ENCODE results near the gene APOC3. TPM values are rescaled to one million over a fixed set of nuclear protein-coding genes. Genes with fewer than 3 reads are reported as not detected.

APOC3 gene
- total and polyA plus RNA-seq, 2 experiments from 2014 or later = not detected

- Histone ChIP-seq H4K20me1 (replicated peaks; ENCODE audit: insufficient read depth) (no peaks in the 10 kb centered on the region), H3K4me3 (no peak overlapping the region), H3K9me2 (ENCODE audit: insufficient read depth) (no peaks in the 10 kb centered on the region), H3K4me1 (ENCODE audit: insufficient read depth) (no peaks in the 10 kb centered on the region), H3K4me2 (no peak overlapping the region), H3K79me2 (replicated peaks; ENCODE audit: insufficient read depth) (no peaks in the 10 kb centered on the region), H3K36me3 (ENCODE audit: insufficient read depth) (no peaks in the 10 kb centered on the region), H2AFZ (no peak overlapping the region), H3K27ac (ENCODE audit: low read depth) (no peak overlapping the region), H3F3A (replicated peaks; ENCODE audit: low read depth) (no peaks in the 10 kb centered on the region), H3K27me3 (ENCODE audit: insufficient read depth) (no peaks in the 10 kb centered on the region)
- Mint-ChIP-seq H3K27me3 (ENCODE audit: insufficient read depth, low read depth, poor library complexity) (peaks cover 6% of the 10 kb centered on the region), H3K36me3 (ENCODE audit: low read depth) (no peaks in the 10 kb centered on the region), H3K4me3 (no peak overlapping the region), H3K4me1 (no peaks in the 10 kb centered on the region; the same call in 2 of the 3 replicates), H3K27ac (no peak overlapping the region), H3K9me3 (no peaks in the 10 kb centered on the region)
- ATAC-seq (no peak), DNase-seq (ENCODE audit: low spot score) (no peak)
- TF ChIP-seq STAT1 (IDR thresholded peaks at IDR 0.05; ENCODE audit: unreplicated experiment) = no peak
- TF ChIP-seq NANOG (IDR thresholded peaks at IDR 0.05; ENCODE audit: borderline replicate concordance) = no peak
- no peak for TF ChIP-seq REST (IDR thresholded peaks at IDR 0.05; ENCODE audit: unreplicated experiment)
Measured at GRCh38 chr11:116812109-116812508, 17.6 kb upstream of the APOC3 start.

- no peak overlapping the region for H3K27ac ChIP-seq (ENCODE audit: low read depth)
- ATAC-seq (no peak), DNase-seq (ENCODE audit: low spot score) (no peak)
- no peak overlapping the region for H3K27ac Mint-ChIP-seq
- no peaks in the 10 kb centered on the region for H3K27me3 ChIP-seq (ENCODE audit: insufficient read depth)
- H3K36me3 ChIP-seq (ENCODE audit: insufficient read depth) = no peaks in the 10 kb centered on the region
- no peak overlapping the region for H3K4me2 ChIP-seq
- H3K4me3 Mint-ChIP-seq = no peak overlapping the region
- H3K4me3 ChIP-seq = no peak overlapping the region
- H3F3A ChIP-seq (replicated peaks; ENCODE audit: low read depth) = no peaks in the 10 kb centered on the region
- H3K4me1 Mint-ChIP-seq = no peaks in the 10 kb centered on the region
- H3K4me1 ChIP-seq (ENCODE audit: insufficient read depth) = no peaks in the 10 kb centered on the region
- peaks cover 6% of the 10 kb centered on the region for H3K27me3 Mint-ChIP-seq (ENCODE audit: insufficient read depth, low read depth, poor library complexity)
- H4K20me1 ChIP-seq (replicated peaks; ENCODE audit: insufficient read depth) = no peaks in the 10 kb centered on the region
- no peaks in the 10 kb centered on the region for H3K79me2 ChIP-seq (replicated peaks; ENCODE audit: insufficient read depth)
- H2AFZ ChIP-seq = no peak overlapping the region
- no peaks in the 10 kb centered on the region for H3K9me2 ChIP-seq (ENCODE audit: insufficient read depth)
- no peaks in the 10 kb centered on the region for H3K9me3 Mint-ChIP-seq
- no peaks in the 10 kb centered on the region for H3K36me3 Mint-ChIP-seq (ENCODE audit: low read depth)
- TF ChIP-seq NANOG (IDR thresholded peaks at IDR 0.05; ENCODE audit: borderline replicate concordance) = no peak
- no peak for TF ChIP-seq JUNB (IDR thresholded peaks at IDR 0.05; ENCODE audit: unreplicated experiment)
- no peak for TF ChIP-seq EZH2 (IDR thresholded peaks at IDR 0.05; ENCODE audit: low read depth, unreplicated experiment)
- no peak for TF ChIP-seq ZNF114 (CRISPR knock-in tag; IDR thresholded peaks at IDR 0.05)
- TF ChIP-seq CTCF (conservative IDR thresholded peaks at IDR 0.05; ENCODE audit: low read depth in 2 of 2) = no peak
- no peak for TF ChIP-seq ETS1 (IDR thresholded peaks at IDR 0.05)
- TF ChIP-seq REST (IDR thresholded peaks at IDR 0.05; ENCODE audit: unreplicated experiment) = no peak
- TF ChIP-seq EZH2phosphoT487 (IDR thresholded peaks at IDR 0.05; ENCODE audit: unreplicated experiment) = no peak
- no peak for TF ChIP-seq POLR2AphosphoS5 (IDR thresholded peaks at IDR 0.05; ENCODE audit: low read depth)
- TF ChIP-seq ZNF331 (CRISPR knock-in tag; IDR thresholded peaks at IDR 0.05; ENCODE audit: low read depth) = no peak
Measured at GRCh38 chr11:116813170-116813569, 16.5 kb upstream of the APOC3 start.

Data from GM23338 (cell line).